IMR-90 (cell line): ENCODE measurements around the gene PAPSS1. TPM values are rescaled to one million over a fixed set of nuclear protein-coding genes. Genes with fewer than 3 reads are reported as not detected.

ENCODE experiments used
- ATAC-seq: fragments of 200-7000 bp; cut with Tn5 transposase; 2 replicates; pipeline ENCODE4 v1.9.1; 2020; ENCODE audit warnings: low read depth, mild to moderate bottlenecking, moderate library complexity
- BruUV-seq: library from RNA; stranded (reverse); fragments of 400-500 nt; replicated peaks from 2 replicates; lab custom pipeline; 2021; lab: Mats Ljungman, UMichigan
- CTCF ChIA-PET: fragments of 300-600 bp; formaldehyde crosslinking; extraction: SDS; loops from one replicate; lab custom pipeline; 2021; ENCODE audit warnings: antibody characterized with exemption; lab: Yijun Ruan, JAX
- POLR2A ChIA-PET: fragments of 300-600 bp; sonication (Branson Sonifier 250); formaldehyde crosslinking; loops from one replicate; lab custom pipeline; 2022; ENCODE audit warnings: antibody characterized with exemption; ENCODE audit not compliant: unreplicated experiment; lab: Charles Lee
- DNase-seq: peaks from one replicate; pipeline ENCODE4 v3.0.0; 2013
- H2AFZ ChIP-seq: replicated peaks from 2 replicates; pipeline ENCODE3; 2013; ENCODE audit warnings: low read length, mild to moderate bottlenecking; ENCODE audit not compliant: poor library complexity
- H2AK5ac ChIP-seq: 2 replicates; pipeline ENCODE4 v1.6.1; 2013; ENCODE audit warnings: low read depth, low read length, inconsistent platforms
- H2AK9ac ChIP-seq: replicated peaks from 2 replicates; pipeline ENCODE3; 2013; ENCODE audit warnings: mild to moderate bottlenecking, low read depth, low read length, moderate library complexity; ENCODE audit not compliant: poor library complexity
- H2BK120ac ChIP-seq: 2 replicates; pipeline ENCODE4 v1.6.1; 2013; ENCODE audit warnings: low read depth, low read length, inconsistent platforms
- H2BK15ac ChIP-seq: 3 replicates; pipeline ENCODE4 v1.6.1; 2013; ENCODE audit warnings: low read depth, low read length, inconsistent platforms
- H2BK20ac ChIP-seq: 2 replicates; pipeline ENCODE4 v1.6.1; 2013; ENCODE audit warnings: low read depth, mild to moderate bottlenecking, inconsistent platforms, low read length, moderate library complexity
- H2BK5ac ChIP-seq: 2 replicates; pipeline ENCODE4 v1.6.1; 2013; ENCODE audit warnings: mild to moderate bottlenecking, low read depth, low read length, inconsistent platforms; ENCODE audit not compliant: poor library complexity, severe bottlenecking
- H3K14ac ChIP-seq: replicated peaks from 2 replicates; pipeline ENCODE4 v1.6.1; 2013; ENCODE audit warnings: low read depth, low read length, inconsistent platforms
- H3K18ac ChIP-seq: 2 replicates; pipeline ENCODE4 v1.6.1; 2013; ENCODE audit warnings: low read depth, low read length, control low read depth
- H3K23ac ChIP-seq: 2 replicates; pipeline ENCODE4 v1.6.1; 2013; ENCODE audit warnings: low read depth, low read length, inconsistent platforms
- H3K27ac ChIP-seq: 2 replicates; pipeline ENCODE4 v1.5.1; 2013; ENCODE audit warnings: mild to moderate bottlenecking, control low read depth, low read length; ENCODE audit not compliant: insufficient read depth
- H3K27me3 ChIP-seq: 2 replicates; pipeline ENCODE4 v1.6.1; 2013; ENCODE audit warnings: low read length; ENCODE audit not compliant: control insufficient read depth, insufficient read depth
- H3K36me3 ChIP-seq: 2 replicates; pipeline ENCODE4 v1.6.1; 2013; ENCODE audit warnings: low read length, mixed read lengths; ENCODE audit not compliant: control insufficient read depth, insufficient read depth
- H3K4ac ChIP-seq: 2 replicates; pipeline ENCODE4 v1.6.1; 2013; ENCODE audit warnings: low read depth, low read length, inconsistent platforms
- H3K4me1 ChIP-seq: 2 replicates; pipeline ENCODE4 v1.6.1; 2013; ENCODE audit warnings: low read length, mixed read lengths; ENCODE audit not compliant: control insufficient read depth, insufficient read depth
- H3K4me2 ChIP-seq: 2 replicates; pipeline ENCODE4 v1.6.1; 2013; ENCODE audit warnings: low read depth, mild to moderate bottlenecking, control low read depth, low read length, moderate library complexity
- H3K4me3 ChIP-seq: 2 replicates; pipeline ENCODE4 v1.5.1; 2013; ENCODE audit warnings: low read depth, mild to moderate bottlenecking, control low read depth, low read length, moderate library complexity; ENCODE audit not compliant: insufficient read depth
- H3K56ac ChIP-seq: 2 replicates; pipeline ENCODE4 v1.6.1; 2013; ENCODE audit warnings: low read length, inconsistent platforms; ENCODE audit not compliant: insufficient read depth; ENCODE audit errors: extremely low read depth
- H3K79me1 ChIP-seq, 2 experiments: 2 replicates each; pipeline ENCODE4 v1.6.1; 2013; ENCODE audit warnings: low read length in 2 of 2, inconsistent platforms in 1 of 2, low read depth in 1 of 2
- H3K9ac ChIP-seq: 2 replicates; pipeline ENCODE4 v1.6.1; 2013; ENCODE audit warnings: low read depth, low read length, control low read depth
- H3K9me1 ChIP-seq: 2 replicates; pipeline ENCODE4 v1.6.1; 2013; ENCODE audit warnings: low read length, inconsistent platforms; ENCODE audit not compliant: insufficient read depth
- H3K9me3 ChIP-seq: 2 replicates; pipeline ENCODE4 v1.6.1; 2013; ENCODE audit warnings: low read length; ENCODE audit not compliant: control insufficient read depth, insufficient read depth
- H4K20me1 ChIP-seq: 2 replicates; pipeline ENCODE4 v1.6.1; 2013; ENCODE audit warnings: low read length, inconsistent platforms; ENCODE audit not compliant: insufficient read depth
- H4K5ac ChIP-seq: 2 replicates; pipeline ENCODE4 v1.6.1; 2013; ENCODE audit warnings: mild to moderate bottlenecking, low read depth, low read length, control low read depth
- H4K8ac ChIP-seq, 2 experiments: 2 replicates each; pipeline ENCODE4 v1.6.1; 2013; ENCODE audit warnings: low read depth in 2 of 2, low read length in 2 of 2, control low read depth in 1 of 2, inconsistent platforms in 1 of 2
- H4K91ac ChIP-seq: 2 replicates; pipeline ENCODE4 v1.6.1; 2013; ENCODE audit warnings: low read depth, low read length, inconsistent platforms; ENCODE audit not compliant: insufficient read depth
- BHLHE40 ChIP-seq: fragments of 150-350 bp; IDR thresholded peaks from 2 replicates; pipeline ENCODE4 v1.6.1; 2016; ENCODE audit warnings: mild to moderate bottlenecking, low read depth, low read length
- MAFK ChIP-seq: IDR thresholded peaks from 2 replicates; pipeline ENCODE4 v1.6.1; 2012; ENCODE audit warnings: low read depth, low read length, improper control_type of control experiment
- RCOR1 ChIP-seq: IDR thresholded peaks from 2 replicates; pipeline ENCODE4 v1.6.1; 2012; ENCODE audit warnings: mild to moderate bottlenecking, low read length, improper control_type of control experiment; ENCODE audit not compliant: insufficient replicate concordance
- RFX5 ChIP-seq: IDR thresholded peaks from 2 replicates; pipeline ENCODE4 v1.8.0; 2012; ENCODE audit warnings: low read depth, mild to moderate bottlenecking, low read length, moderate library complexity
- WGBS, 2 experiments: methylation state at CpG; one replicate each; pipeline versions ENCODE4 v1.1.5 to v1.1.7; 2013; ENCODE audit warnings: missing lambda C conversion rate in 2 of 2; ENCODE audit not compliant: insufficient read length in 1 of 2; ENCODE audit errors: extremely low coverage in 2 of 2; 5-methylcytosine and 5-hydroxymethylcytosine counted together
- dilution Hi-C: fragments of 300-500 bp; cut with HindIII; formaldehyde crosslinking; loops from one replicate; pipeline ENCODE4 v1.14.3; 2018; ENCODE audit warnings: low sequenced_read_pairs; ENCODE audit not compliant: unreplicated experiment
- in situ Hi-C: fragments of 300-500 bp; cut with MboI; formaldehyde crosslinking; loops from 3 replicates; pipeline ENCODE4 v1.14.3; 2019; ENCODE audit warnings: low sequenced_read_pairs, inconsistent platforms, mixed read lengths
- intact Hi-C: fragments of 100-400 bp; cut with micrococcal nuclease; formaldehyde crosslinking; loops from 2 replicates; pipeline ENCODE4 v1.10.0; 2022
- polyA plus RNA-seq, 3 experiments: library from polyadenylated mRNA; depleted of rRNA; stranded (reverse); fragments of >200 nt; gene quantifications; 2 replicates each; pipeline ENCODE4 v1.2.3, GENCODE V29; 2012; ENCODE audit warnings: low replicate concordance in 1 of 3
- total RNA-seq: library from RNA; depleted of rRNA; stranded (reverse); fragments of >200 nt; gene quantifications from 2 replicates; pipeline ENCODE4 v1.2.3, GENCODE V29; 2012

PAPSS1 gene
- total and polyA plus RNA-seq, 2 of the 4 experiments (the other 2 are of a cell fraction): 71.8 to 82.8 TPM

DNA sequence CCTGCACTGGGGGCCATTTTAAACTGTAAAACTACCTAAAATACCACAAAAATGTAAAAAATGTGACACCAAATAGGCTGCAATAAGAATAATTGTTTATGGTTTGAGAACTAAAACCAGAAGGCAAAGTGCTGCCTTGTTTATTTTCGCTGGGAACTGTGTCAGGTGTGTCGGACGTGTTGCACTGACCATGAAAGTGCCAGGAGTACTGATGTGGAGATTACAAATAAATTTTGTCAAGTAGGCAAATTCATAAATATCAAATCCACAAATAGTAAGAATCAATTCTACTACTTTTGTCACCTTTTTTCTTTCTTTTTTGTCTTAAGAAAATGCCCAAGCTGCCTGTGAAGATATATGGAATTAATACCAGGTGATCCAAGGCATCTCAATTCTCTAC is 37.7 kb downstream of the PAPSS1 start:
- no peak overlapping the region for H2AFZ ChIP-seq
- no peak overlapping the region for H3K18ac ChIP-seq
- H3K4me2 ChIP-seq: no peak overlapping the region
- H4K5ac ChIP-seq: no peak overlapping the region
- ChIA-PET CTCF (no interaction called here), POLR2A (no interaction called here)
- H3K9me1 ChIP-seq: no peaks in the 10 kb centered on the region
- DNase-seq (no peak), ATAC-seq (no peak)
- H2BK20ac ChIP-seq: no peak overlapping the region
- in situ Hi-C loops: no loop called here
- H3K14ac ChIP-seq: no peak overlapping the region
- peaks cover 0 to 4% of the 10 kb centered on the region in 2 experiments; a peak in 1 of 4 replicates for H3K79me1 ChIP-seq
- H3K27ac ChIP-seq: no peak overlapping the region
- BruUV-seq: no TSS peak
- intact Hi-C loops: no loop called here
- dilution Hi-C loops: no loop called here
- no peak overlapping the region for H2BK15ac ChIP-seq
- no peak overlapping the region for H3K4ac ChIP-seq
- no peaks in the 10 kb centered on the region for H3K4me1 ChIP-seq
- H4K8ac ChIP-seq: no peak overlapping the region
- no peak overlapping the region for H3K9ac ChIP-seq
- no peak overlapping the region for H3K4me3 ChIP-seq
- no peak overlapping the region for H2AK5ac ChIP-seq
- no CpG with 5 or more reads among the region's 3 CpGs for WGBS, 2 experiments
- no peak overlapping the region for H3K23ac ChIP-seq
- no peaks in the 10 kb centered on the region for H4K20me1 ChIP-seq
- H2BK5ac ChIP-seq: no peak overlapping the region
- no peak overlapping the region for H3K56ac ChIP-seq
- peaks cover 12% of the 10 kb centered on the region for H3K36me3 ChIP-seq
- no peaks in the 10 kb centered on the region for H3K27me3 ChIP-seq
- no peak overlapping the region for H4K91ac ChIP-seq
- TF ChIP-seq MAFK: peak; percentile 70
- no peak for TF ChIP-seq RFX5
- TF ChIP-seq RCOR1: no peak
- TF ChIP-seq BHLHE40: no peak
- H3K9me3 ChIP-seq: no peaks in the 10 kb centered on the region
- H2BK120ac ChIP-seq: no peak overlapping the region
- H2AK9ac ChIP-seq: no peak overlapping the region
